Gastroesophageal sphincter (tissue), 3 donors: Measurements from ENCODE around the gene WTIP.

Experiments used
- POLR2A ChIP-seq, 2 donors: fragments of 450-650 bp; IDR thresholded peaks; one replicate each; pipeline ENCODE4 v1.6.1; 2017; ENCODE audit warnings: antibody characterized with exemption in 2 of 2, mild to moderate bottlenecking in 2 of 2, moderate library complexity in 1 of 2
- POLR2AphosphoS5 ChIP-seq: sonication (generic); formaldehyde crosslinking; IDR thresholded peaks from one replicate; pipeline ENCODE4 v1.6.1; 2017; ENCODE audit warnings: antibody characterized with exemption
- TF ChIP-seq, protein P1 (sequence below), 4 experiments: fragments of 200-600 bp in 2 of 4; fragments of 450-650 bp in 2 of 4; sonication (generic) in 1 of 4; IDR thresholded peaks; one replicate each; pipeline ENCODE4 v1.5.1; 2017 to 2019; ENCODE audit warnings: antibody characterized with exemption in 4 of 4, mild to moderate bottlenecking in 2 of 4, moderate library complexity in 2 of 4

GRCh38 chr19:34499155-34499834 is 17.7 kb downstream of the WTIP start:
- TF ChIP-seq POLR2AphosphoS5 = no peak
- TF ChIP-seq, protein P1, sequence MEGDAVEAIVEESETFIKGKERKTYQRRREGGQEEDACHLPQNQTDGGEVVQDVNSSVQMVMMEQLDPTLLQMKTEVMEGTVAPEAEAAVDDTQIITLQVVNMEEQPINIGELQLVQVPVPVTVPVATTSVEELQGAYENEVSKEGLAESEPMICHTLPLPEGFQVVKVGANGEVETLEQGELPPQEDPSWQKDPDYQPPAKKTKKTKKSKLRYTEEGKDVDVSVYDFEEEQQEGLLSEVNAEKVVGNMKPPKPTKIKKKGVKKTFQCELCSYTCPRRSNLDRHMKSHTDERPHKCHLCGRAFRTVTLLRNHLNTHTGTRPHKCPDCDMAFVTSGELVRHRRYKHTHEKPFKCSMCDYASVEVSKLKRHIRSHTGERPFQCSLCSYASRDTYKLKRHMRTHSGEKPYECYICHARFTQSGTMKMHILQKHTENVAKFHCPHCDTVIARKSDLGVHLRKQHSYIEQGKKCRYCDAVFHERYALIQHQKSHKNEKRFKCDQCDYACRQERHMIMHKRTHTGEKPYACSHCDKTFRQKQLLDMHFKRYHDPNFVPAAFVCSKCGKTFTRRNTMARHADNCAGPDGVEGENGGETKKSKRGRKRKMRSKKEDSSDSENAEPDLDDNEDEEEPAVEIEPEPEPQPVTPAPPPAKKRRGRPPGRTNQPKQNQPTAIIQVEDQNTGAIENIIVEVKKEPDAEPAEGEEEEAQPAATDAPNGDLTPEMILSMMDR (IDR thresholded peaks at IDR 0.05) = no peak
- TF ChIP-seq POLR2A (IDR thresholded peaks at IDR 0.05) = no peak
